Stimulated activated CD8-positive, alpha-beta memory T cell treated with anti-CD3 and anti-CD28 coated beads, Interleukin-4, amount 100 ng/mL, for 4 hours (primary cell): ENCODE data around the gene HOXD4.

Experiments used
- DNase-seq, 2 donors: peaks; one replicate each; pipeline ENCODE4 v3.0.0-alpha.2; 2020; ENCODE audit warnings: low read depth in 2 of 2, low spot score in 1 of 2

Gene HOXD4

DNA sequence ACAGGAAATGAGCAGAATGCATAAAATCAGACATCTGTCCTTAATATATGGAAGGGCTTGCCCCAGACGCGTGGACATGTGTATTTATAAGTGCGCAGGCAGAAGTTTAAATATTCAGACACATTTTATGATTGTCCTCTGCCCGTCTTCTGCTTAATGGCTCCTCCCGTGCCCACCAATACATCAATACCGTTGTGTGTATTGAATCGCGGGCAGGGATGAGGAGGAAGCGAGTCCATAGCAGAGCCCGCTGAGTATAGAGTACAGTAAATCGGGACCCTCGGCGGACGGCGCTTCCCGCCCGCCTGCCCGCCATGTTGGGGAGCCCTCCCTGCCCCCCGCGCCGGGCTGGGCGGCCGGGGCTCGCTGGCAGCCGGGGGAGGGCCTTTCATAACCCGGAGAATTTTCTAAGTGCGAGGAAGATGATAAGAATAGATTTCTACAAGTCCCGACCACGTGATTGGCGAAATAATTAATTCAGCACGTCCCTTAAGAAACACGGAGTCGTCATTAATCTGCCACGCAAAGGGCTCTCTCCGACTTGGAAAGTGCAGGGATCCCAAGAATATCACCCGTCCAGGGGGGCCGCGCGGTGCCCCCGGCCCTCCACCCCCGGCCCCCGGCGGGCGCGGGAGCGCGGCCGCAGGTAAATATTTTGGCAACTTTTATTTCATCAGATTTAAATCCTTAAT lies 5.6 kb downstream of the HOXD4 start, which contains the start of gene HOXD3:
Gene HOXD3, plus strand, starts transcription at position 501 of the 692 bp plus-strand sequence. CDS start 11,808 bp downstream, outside the sequence.
- no peak for DNase-seq

DNA sequence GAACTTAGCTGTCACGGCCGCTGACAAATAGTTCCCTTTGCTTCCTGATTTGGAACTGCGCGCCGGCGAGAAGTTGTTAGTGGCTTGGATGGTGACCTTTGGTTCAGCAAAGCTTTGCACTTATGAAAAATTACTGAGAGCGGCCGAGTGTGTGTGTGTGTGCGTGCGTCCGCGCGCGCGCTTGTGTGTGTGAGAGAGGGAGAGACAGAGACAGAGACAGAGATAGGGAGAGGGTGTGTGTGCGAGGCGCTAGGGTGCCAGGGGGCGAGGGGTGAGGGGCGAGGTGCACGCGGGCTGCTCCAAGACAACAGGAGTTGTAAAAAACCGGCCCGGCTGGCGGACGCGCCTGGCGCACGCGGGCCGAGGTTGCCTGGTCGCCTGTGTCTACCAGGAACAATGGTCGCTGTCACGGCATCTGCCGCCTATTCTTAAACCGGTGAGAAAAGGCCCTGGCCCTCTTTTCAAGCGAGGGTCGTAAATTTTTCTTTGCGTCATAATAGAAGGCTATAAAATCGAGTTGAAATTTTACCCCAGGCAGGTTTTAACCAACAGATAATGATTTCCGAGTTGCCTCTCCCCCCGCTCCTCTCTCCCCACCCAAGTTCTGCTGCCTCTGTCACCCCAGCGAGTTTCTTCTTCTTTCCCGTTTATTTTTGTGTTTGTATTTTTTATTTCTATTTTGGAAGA lies 6.3 kb downstream of the HOXD4 start:
- no peak for DNase-seq

GRCh38 chr2:176158186-176158591 lies 6.8 kb downstream of the HOXD4 start:
- no peak for DNase-seq

GRCh38 chr2:176158855-176159662 lies 7.7 kb downstream of the HOXD4 start:
- DNase-seq, result no peak

GRCh38 chr2:176159663-176160250 lies 8.4 kb downstream of the HOXD4 start:
- no peak for DNase-seq

- DNase-seq, result no peak
Measured at GRCh38 chr2:176160251-176160985, 9.1 kb downstream of the HOXD4 start.

- DNase-seq, result no peak
Measured at GRCh38 chr2:176160986-176161824, 9.9 kb downstream of the HOXD4 start.

- DNase-seq, result no peak
Measured at GRCh38 chr2:176161825-176162626, 10.7 kb downstream of the HOXD4 start.

GRCh38 chr2:176162911-176163671 lies 11.7 kb downstream of the HOXD4 start:
- no peak for DNase-seq

DNA sequence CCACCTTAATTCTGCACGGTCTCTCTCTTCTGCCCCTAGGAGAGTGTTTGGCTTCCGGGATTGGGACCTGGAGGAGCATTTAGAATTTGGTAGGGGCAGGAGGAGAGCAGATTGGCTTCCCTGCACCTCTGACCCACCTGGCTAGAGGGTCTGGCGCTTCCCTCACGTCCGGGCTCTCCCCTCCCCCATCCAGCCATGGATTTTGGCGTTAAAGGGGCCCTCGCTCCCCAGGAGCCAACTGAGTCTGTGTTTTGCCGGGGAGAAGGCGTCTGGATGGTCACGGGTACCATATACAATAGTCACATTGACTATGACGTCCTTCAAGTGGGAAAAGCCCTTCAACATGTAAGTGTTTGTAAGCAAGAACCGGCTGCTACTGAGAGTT lies 12.3 kb downstream of the HOXD4 start:
- no peak for DNase-seq

DNA sequence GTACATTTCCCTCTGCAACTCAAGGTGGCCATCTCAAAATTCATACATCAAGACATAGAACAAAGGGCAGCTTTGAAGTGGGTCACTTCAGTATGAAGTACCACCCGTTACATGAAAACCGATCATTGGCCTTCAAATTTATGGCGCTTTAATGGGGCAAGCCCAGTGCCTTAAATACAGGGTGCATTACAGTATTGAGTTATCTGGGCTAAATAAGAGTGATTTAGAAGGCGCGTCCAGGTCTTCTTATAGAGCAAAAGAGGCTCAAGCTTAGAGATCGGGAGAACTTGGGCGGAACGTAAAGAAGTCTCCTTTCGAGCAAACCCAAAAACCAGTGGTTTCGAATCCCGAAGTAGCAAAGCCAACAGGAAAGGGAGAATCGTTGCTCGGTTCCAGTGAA lies 12.9 kb downstream of the HOXD4 start:
- DNase-seq, result no peak

DNA sequence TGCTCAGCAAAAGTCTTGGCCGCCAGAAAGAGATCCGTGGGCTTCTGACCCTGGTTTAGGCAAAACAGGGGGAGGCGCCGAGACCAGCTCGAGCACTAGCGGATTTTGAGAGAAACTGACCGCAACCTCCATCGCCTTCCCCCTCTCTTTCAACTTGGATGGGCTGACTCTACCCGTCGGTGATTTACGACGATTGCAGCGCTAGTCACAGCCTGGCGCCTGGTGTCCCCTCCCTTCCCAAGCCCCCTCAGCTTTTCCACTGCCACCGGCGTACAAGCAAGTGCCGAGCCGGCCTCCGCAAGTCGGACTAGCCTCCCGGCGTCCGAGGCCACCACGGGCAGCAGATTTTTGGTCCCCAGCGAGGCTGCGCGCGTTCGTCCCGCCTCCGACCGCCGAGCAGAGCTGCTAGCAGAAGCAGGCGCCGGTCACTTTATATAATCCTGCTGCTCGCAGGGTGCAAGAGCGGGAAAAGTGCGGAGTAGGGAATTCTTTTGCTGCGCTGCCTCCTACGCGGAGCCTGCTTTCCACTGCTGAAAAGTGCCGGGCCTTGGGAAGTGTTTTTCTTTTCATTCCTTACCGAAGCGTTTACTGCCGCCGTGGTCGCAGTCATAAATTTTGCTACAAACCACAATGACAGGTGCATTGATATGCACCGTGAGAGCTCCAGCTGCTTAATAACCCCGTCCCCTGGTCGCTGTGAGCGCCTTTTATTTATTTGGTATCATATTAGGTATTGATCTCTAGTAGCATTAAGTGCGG lies 13.4 kb downstream of the HOXD4 start:
- no peak for DNase-seq

DNA sequence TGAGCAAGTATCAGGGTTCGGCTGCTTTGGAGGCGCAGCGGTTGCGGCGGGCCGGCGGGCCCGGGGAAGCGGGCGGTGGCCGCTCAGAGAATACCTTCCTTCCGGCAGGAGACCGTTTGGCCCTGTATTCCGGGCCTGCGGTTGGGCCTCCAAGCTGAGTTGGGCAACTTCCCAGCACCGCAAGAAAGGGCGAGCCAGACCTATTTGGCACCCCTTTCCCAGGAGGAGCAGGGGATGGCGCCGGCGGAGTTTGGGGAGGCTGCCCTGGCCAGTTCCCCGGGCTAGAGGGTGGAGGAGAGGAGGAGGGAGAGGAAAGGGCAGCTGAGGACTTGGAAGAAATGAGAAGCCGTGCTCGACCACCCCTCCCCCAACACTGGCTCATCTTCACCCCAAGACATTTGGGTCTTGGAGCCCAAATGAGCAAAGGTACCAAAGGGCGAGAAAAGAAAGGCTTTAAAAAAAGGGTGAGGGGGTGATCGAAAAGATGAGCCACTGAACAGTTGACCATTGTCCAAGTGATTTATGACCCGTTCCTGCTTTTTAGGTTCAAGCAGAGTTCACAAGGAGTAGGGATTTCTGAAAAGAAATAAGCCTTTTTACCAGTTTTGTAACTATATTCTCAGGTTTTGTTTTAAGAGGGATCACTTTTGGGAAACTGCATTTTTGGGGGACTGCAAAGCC lies 14.2 kb downstream of the HOXD4 start:
- DNase-seq, result no peak

DNA sequence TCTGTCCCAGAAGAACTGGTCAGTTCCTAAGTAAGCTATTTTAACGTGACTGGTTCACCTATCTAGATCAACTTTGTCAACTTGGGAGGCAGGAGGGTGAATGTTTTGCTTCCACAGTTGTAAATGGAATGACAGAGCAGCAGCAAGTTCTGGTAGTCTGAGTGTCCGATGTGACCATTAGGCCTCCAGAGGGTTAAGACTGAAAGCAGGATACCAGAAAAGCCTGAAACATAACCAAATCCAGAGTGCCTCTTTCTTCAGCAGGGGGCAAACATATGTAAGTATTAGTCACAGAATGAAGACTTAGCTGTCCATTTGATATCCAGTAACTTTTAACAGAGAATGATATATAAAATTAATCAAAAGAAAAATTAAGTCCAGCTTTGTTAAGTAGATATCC lies 14.9 kb downstream of the HOXD4 start:
- DNase-seq, result no peak

DNA sequence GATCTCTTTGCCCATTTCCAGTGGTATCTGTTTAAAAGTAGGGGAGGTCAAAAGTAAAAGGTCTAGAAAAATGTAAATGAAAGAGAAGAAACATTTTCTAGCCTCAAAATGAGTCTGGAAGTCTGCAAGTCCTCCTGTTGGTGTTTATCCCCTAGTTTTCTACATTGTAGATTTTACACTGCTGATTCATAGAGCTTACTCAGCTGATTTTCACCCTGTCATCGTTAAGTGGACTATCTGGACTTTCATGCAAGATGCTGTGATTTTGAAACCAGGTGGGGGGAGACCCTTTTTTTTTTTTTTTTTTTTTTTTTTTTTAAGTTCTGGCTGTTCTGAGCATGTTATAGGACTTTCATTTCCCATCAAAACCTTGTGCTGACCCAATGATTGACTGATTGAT lies 16.0 kb downstream of the HOXD4 start:
- DNase-seq, result no peak

GRCh38 chr2:176169181-176169580 lies 17.8 kb downstream of the HOXD4 start:
- DNase-seq, result no peak

- no peak for DNase-seq
Measured at GRCh38 chr2:176169711-176170110, 18.4 kb downstream of the HOXD4 start.
